ENCODE results near the gene LSMEM2. TPM values are rescaled to one million over a fixed set of nuclear protein-coding genes. Genes with fewer than 3 reads are reported as not detected.
A peak's percentile ranks its signal among the peaks of the same experiment; 100 is the strongest.
"Not testable (repeated sequence)": the region's sequence is repeated elsewhere in the genome, so short reads cannot be mapped to it uniquely, and the experiment has no call there.

LSMEM2 gene
- total and polyA plus RNA-seq, 2 donors = 0.39 to 0.79 TPM

DNA sequence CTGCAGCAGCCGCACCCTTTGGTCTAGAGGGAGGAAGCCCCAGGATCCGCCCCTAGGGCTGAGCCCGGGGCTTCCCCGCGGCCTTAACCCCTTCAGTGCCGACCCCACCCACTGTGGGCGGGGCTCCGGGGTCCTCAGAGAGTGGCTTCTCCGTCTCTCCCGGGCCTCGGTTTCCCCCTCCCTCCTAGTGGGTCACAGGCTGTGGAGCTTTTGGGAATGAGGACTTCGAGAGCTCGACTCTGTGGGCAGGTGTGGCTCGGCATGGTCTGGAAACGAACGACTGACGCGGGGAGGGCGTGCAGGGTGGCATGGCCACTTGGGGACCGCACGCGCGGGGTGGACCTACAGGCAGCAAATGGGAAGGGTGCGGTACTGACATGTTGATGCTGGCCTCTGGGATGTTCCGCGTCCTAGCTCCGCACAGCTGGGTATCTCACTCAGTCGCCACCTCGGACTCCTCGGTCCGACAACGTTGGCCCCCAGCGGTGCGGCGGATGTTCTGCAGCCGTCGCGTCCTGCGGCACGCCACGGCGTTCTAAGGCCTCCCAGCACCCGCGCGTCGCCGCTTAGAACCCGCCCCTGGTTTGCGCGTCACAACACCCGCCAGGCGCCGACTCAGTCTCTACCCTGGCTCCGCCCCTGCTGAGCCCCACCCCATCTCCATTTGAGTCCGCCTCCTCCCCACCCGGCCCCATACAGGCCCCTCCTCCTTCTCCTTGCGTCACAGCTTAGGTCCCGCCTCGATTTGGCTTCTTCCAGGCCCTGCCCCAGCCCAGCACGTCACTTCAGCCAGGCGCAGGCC, 20.1 kb downstream of the LSMEM2 start, which contains the start of the genes HYAL3 and NAA80:
Gene HYAL3 (minus strand): TSS at position 570 of the 802 bp plus-strand sequence. CDS start 3,803 bp downstream, outside the sequence.
Gene NAA80 (minus strand): TSS at position 570 of the 802 bp plus-strand sequence. CDS start 1,942 bp downstream, outside the sequence.
- peak within 1 kb of the TSS; percentile 82 for H3K27ac ChIP-seq (ENCODE audit: low read depth)
- no peaks in the 10 kb centered on the region for H3K36me3 ChIP-seq (ENCODE audit: insufficient read depth)
- H3K4me3 ChIP-seq (ENCODE audit: low read depth, low read length) = peak within 1 kb of the TSS; percentile 52
- H3K4me1 ChIP-seq (ENCODE audit: insufficient read depth) = no peaks in the 10 kb centered on the region
- WGBS = under 1% methylated on average over 61 of the region's 61 CpGs
- peak; percentile 98 for DNase-seq (ENCODE audit: extremely low spot score)

DNA sequence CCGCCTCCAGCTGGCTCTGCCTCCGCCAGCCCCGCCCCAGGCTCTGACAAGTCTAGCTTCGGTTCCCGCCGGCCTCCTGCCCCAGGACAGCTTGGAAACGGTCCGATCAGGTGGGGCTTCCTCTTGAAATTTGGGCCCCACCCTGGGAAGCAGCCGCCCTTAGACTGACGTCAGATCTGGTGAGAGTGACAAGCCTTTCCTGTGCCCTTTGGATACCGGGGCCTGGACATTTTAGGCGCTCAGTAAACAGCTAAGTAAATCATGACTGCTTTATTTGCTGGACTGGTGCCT, 20.7 kb downstream of the LSMEM2 start:
- Histone ChIP-seq H3K36me3 (ENCODE audit: insufficient read depth) (no peaks in the 10 kb centered on the region), H3K4me1 (ENCODE audit: insufficient read depth) (no peaks in the 10 kb centered on the region), H3K4me3 (ENCODE audit: low read depth, low read length) (peak overlapping the region; percentile 34), H3K27ac (ENCODE audit: low read depth) (peak overlapping the region; percentile 55)
- WGBS = under 1% methylated on average over 12 of the region's 12 CpGs
- DNase-seq (ENCODE audit: extremely low spot score) = no peak

DNA sequence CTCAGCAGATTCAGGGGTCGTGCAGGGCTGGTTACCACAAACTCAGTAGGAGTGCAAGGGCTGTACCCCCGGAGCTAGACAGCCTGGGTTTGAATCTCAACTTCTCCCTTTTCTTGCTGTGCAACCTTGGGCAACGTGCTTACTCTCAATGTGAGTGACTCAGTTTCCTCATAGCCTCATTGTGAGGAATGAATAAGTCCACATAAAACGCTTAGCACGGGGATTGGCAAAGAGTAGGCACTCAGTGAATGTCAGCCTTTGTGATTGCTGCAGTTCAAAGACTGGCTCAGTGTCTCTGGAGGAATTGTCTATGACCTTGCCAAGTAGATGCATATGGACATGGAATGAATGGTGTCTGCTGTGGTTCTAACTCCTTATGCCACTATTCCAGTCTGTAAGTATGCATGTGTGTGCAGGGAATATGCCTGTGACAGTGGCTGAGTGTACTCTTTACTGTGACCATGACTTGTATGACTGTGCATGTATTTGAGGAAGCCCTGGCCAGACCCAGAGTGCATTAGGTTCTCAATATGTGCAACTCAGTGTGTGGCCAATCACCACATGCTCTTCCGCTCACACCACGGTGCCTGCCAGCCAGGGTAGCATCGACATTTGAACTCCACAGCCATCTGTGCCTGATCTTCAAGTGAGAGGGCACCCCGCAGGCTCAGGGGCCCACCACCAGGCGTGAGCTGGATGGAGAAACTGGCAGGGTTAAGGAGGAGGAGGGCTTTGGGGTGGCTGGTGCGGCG, 21.2 kb downstream of the LSMEM2 start:
- Histone ChIP-seq H3K36me3 (ENCODE audit: insufficient read depth) (no peaks in the 10 kb centered on the region), H3K4me3 (ENCODE audit: low read depth, low read length) (peak overlapping the region; percentile 34), H3K27ac (ENCODE audit: low read depth) (peak overlapping the region; percentile 55), H3K4me1 (ENCODE audit: insufficient read depth) (no peaks in the 10 kb centered on the region)
- 49% methylated on average over 12 of the region's 12 CpGs for WGBS
- no peak for DNase-seq (ENCODE audit: extremely low spot score)

DNA sequence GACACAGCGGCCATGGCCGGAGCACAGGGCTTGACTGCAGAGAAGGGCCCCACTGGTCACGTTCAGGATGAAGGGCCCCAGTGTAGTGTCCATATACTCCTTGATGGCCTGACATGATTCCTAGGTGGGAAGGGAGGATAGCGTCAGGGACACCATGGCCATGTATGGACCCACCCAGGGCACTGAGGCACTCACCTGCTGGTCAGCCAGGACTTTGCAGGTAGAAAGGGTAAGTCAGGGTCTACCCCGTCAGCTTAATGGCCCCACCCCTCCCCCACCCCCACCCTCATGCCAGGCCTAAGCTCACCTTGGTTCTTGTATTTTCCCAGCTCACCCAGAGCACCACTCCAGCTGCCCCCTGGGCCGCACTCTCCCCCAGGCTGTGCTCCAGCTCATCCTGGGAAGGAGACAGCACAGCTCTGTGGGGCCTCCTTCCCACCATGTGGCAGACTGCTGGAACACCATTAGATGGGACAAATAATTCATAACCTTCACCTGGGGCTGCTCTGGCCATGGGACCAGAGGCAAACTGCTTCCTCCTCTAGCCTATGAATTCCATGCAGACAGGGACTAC, 21.9 kb downstream of the LSMEM2 start:
- no peak overlapping the region for H3K4me3 ChIP-seq (ENCODE audit: low read depth, low read length)
- DNase-seq (ENCODE audit: extremely low spot score) = no peak
- 83% methylated on average over 6 of the region's 6 CpGs for WGBS
- no peaks in the 10 kb centered on the region for H3K36me3 ChIP-seq (ENCODE audit: insufficient read depth)
- H3K4me1 ChIP-seq (ENCODE audit: insufficient read depth) = no peaks in the 10 kb centered on the region
- no peak overlapping the region for H3K27ac ChIP-seq (ENCODE audit: low read depth)

DNA sequence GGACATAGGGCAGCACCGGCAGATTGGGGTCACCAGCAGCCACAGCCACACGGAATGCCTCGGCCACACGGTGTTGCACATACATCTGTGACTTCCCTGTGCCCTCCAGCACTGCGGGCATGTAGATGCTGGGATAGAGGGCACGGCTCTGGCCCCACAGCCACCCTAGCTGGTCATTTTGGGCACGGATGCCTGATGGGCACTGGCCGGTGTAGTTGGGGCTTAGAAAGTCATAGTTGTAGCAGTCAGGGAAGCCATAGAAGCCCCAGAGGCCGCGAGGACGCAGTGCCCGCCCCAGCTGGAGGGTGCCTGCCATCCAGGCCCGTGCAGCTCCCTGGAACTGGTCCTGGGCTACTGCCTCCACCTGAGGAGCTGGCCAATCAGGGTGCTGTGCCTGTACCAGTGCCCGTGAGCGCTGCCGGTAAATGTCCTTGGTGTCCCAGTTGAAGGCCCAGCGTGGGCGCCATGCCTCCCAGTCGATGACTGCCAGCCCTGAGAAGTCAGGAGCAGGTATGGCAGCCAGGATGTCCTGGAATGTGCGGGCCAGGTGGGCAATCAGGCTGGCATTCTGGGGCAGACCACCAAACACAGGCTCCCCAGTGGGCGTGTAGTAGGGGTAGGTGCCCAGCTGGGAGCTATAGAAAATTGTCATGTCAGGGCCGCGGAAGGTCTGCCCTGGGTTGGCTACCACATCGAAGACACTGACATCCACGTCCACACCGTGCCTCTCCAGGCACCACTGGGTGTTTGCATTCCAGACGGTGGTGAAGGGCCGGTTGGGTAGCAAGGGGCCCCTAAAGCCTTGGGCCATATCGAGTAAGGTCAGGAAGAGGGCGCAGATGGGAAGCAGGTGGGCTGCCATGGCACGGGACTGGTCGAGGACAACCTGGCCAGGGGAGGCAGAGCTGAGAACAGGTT, 23.5 kb downstream of the LSMEM2 start:
- Histone ChIP-seq H3K4me1 (ENCODE audit: insufficient read depth) (no peaks in the 10 kb centered on the region), H3K36me3 (ENCODE audit: insufficient read depth) (no peaks in the 10 kb centered on the region), H3K27ac (ENCODE audit: low read depth) (no peak overlapping the region), H3K4me3 (ENCODE audit: low read depth, low read length) (no peak overlapping the region)
- WGBS = 88% methylated on average over 32 of the region's 32 CpGs
- DNase-seq (ENCODE audit: extremely low spot score) = no peak

DNA sequence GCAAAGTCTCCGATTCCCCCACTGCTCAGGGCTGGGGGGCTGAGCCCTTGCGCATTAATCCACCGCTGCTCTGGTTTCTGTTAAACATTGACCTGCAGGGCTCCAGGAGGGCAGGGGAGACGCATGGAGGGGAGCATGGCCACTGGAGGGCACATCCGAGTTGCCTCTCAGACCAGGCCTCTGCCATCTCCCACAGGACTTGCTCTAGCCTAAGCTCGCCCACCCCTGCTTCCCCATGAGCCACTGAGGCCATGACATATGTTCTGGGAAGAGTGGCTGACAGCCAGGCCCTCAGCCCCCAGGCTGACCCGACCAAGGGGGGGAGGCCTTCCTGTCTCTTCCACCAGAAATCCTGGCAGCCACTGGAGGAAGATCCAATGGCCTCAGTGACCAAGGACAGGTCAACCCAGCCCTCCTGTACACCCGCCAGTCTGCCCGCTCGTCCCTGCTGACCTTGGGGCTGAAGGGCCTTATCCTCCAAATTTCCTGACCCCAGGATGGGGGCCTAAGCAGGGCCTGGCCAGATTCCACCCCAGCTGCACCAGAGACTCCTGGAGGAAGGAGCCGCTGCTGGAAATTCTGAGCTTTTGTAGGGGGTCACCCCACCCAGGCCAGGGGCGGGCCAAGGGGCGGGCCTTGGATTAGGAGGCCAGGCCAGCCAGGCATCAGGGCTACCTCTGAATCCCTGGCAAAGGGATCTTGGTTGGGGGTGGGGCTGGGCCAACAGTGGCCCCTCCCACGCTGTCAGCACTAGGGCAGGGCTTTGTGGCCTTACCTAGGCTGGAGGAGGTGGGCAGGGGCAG, 24.3 kb downstream of the LSMEM2 start, which contains the start of gene HYAL1:
Gene HYAL1 (minus strand): TSS at position 562 of the 803 bp plus-strand sequence. CDS start 618 bp downstream, outside the sequence.
- no peak for DNase-seq (ENCODE audit: extremely low spot score)
- H3K4me3 ChIP-seq (ENCODE audit: low read depth, low read length) = no peak within 1 kb of the TSS
- H3K36me3 ChIP-seq (ENCODE audit: insufficient read depth) = no peaks in the 10 kb centered on the region
- no peaks in the 10 kb centered on the region for H3K4me1 ChIP-seq (ENCODE audit: insufficient read depth)
- WGBS = 56% methylated on average over 14 of the region's 14 CpGs
- no peak within 1 kb of the TSS for H3K27ac ChIP-seq (ENCODE audit: low read depth)

DNA sequence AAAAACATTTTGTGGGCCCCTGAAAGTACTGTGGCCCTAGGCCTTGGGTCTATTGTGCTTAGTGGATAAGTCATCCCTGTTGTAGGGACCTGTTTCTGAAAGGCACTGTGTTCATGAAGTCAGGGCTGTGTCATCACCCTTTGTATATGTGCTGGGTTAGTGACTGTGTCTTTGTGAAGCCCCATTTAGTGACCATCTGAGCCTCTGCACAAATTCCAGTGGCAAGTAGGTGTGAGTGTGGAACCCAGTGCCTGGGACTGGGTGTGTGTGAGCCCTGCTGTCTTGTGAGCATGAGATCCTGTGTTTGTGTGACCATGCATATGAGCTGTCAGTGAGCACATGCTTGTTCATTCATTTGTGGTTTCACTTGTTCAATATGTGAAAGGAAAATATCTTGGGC, 25.7 kb downstream of the LSMEM2 start:
- Histone ChIP-seq H3K36me3 (ENCODE audit: insufficient read depth) (no peaks in the 10 kb centered on the region), H3K4me1 (ENCODE audit: insufficient read depth) (no peaks in the 10 kb centered on the region), H3K4me3 (ENCODE audit: low read depth, low read length) (no peak overlapping the region), H3K27ac (ENCODE audit: low read depth) (no peak overlapping the region)
- no peak for DNase-seq (ENCODE audit: extremely low spot score)

DNA sequence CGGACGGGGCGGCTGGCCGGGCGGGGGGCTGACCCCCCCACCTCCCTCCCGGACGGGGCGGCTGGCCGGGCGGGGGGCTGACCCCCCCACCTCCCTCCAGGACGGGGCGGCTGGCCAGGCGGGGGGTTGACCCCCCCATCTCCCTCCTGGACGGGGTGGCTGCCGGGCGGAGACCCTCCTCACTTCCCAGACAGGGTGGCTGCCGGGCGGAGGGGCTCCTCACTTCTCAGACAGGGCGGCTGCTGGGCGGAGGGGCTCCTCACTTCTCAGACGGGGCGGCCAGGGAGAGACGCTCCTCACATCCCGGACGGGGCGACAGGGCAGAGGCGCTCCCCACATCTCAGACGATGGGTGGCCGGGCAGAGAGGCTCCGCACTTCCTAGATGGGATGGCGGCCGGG, 33.2 kb downstream of the LSMEM2 start:
- not testable (repeated sequence) for H3K4me3 ChIP-seq (ENCODE audit: low read depth, low read length); H3K36me3 ChIP-seq (ENCODE audit: insufficient read depth); H3K27ac ChIP-seq (ENCODE audit: low read depth); H3K4me1 ChIP-seq (ENCODE audit: insufficient read depth); DNase-seq (ENCODE audit: extremely low spot score)
- WGBS = 91% methylated on average over 32 of the region's 32 CpGs

DNA sequence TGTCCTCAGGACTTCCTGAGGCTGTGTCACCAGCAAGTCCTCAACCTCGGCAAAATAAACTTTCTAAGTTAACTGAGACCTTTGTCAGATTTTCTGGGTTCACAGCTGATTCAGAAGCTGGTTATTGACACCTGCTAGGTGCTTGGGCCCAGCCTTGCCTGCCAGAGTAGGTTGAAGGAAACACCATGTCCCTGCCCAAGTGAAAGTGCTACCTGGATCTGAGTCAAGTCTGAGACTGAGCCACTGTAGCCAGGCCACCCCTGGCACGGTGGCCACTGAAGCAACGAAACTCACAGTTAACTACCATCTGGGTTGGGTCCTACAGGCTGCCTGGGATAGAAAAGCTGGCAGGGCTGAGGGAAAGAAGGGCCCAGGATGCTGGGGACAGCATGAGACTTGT, 35.5 kb downstream of the LSMEM2 start:
- Histone ChIP-seq H3K36me3 (ENCODE audit: insufficient read depth) (no peaks in the 10 kb centered on the region), H3K4me1 (ENCODE audit: insufficient read depth) (no peaks in the 10 kb centered on the region)

DNA sequence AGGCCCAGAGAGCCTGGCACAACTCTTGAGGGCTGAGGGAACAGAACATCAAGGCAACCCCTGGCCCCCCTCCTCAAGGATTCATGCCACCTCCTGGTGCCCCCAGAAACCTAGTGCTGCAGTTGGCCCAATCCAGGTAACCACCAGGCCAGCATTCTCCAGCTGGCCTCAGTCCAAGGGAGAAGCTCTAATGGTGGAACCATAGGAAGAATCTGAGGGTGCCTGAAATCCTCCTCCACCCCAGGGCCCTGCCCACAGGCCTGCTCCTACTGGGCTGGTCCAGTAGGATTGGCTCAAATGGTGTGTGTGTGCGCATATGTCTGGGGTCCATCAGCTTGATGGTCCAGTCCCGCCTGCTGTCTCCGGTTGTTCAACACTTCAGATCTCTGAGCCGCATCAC, 35.9 kb downstream of the LSMEM2 start:
- Histone ChIP-seq H3K27ac (ENCODE audit: low read depth) (no peak overlapping the region), H3K4me1 (ENCODE audit: insufficient read depth) (no peaks in the 10 kb centered on the region)
- no peak for DNase-seq (ENCODE audit: extremely low spot score)

More for the DNA sequence above, 35.5 kb downstream of the LSMEM2 start:
- peak overlapping the region; percentile 18 for H3K27ac ChIP-seq (ENCODE audit: low read depth)
- WGBS = 81% methylated on average over 3 of the region's 3 CpGs
- no peak for DNase-seq (ENCODE audit: extremely low spot score)
- no peak overlapping the region for H3K4me3 ChIP-seq (ENCODE audit: low read depth, low read length)

DNA sequence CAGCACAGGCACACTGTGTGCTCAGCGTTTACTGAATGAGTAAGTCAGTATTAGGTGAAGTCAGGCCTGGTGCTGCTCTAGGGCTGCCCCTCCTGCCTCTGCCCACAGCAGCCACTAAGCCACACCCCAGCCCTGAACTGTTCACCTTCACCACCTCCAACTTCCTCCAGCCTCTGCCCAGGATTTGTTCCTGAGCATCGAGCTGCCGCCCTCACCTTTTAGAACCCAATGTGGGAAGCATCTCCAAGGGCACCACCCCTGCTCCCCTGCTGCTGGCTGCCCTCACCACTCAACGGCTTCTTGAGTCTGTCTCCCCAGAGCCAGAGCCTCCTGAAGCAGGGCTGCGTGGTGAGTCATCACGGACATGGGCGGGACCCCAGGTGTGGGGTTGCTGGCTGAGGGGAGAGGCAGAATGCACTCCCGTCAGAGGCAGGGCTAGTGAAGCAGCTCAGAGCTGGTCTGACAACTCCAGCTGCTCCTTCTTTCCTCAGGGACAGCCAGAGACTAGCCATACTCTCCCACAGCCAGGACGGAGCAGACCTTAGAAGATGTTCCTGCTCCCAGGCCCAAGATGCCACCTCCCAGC, 37.9 kb downstream of the LSMEM2 start:
- no peaks in the 10 kb centered on the region for H3K4me1 ChIP-seq (ENCODE audit: insufficient read depth)

More for the DNA sequence above, 35.9 kb downstream of the LSMEM2 start:
- Histone ChIP-seq H3K4me3 (ENCODE audit: low read depth, low read length) (no peak overlapping the region), H3K36me3 (ENCODE audit: insufficient read depth) (no peaks in the 10 kb centered on the region)
- WGBS = 95% methylated on average over 4 of the region's 4 CpGs

DNA sequence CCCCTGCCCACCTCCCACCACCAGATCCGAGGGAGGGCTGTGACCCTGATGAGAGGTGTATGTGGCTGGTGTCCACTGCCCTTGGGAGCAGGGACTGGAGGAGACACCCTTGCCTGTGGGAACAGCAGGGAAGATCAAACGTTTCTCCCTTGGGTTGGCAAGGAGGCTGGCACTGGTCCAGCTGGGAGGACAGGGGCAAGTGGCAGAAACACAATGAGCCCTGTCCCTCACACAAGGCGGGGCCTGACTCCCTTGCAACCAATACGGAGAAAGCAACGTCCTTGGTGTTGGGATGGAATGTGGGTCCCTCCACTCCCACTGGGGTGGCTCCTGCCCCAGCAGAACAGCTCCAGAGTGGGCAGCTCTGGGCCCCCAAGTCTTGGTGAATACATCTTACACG, 38.4 kb downstream of the LSMEM2 start:
- Histone ChIP-seq H3K4me3 (ENCODE audit: low read depth, low read length) (no peak overlapping the region), H3K27ac (ENCODE audit: low read depth) (peak overlapping the region; percentile 76), H3K36me3 (ENCODE audit: insufficient read depth) (no peaks in the 10 kb centered on the region), H3K4me1 (ENCODE audit: insufficient read depth) (no peaks in the 10 kb centered on the region)
- 58% methylated on average over 6 of the region's 6 CpGs for WGBS
- DNase-seq (ENCODE audit: extremely low spot score) = no peak

More for the DNA sequence above, 37.9 kb downstream of the LSMEM2 start:
- DNase-seq (ENCODE audit: extremely low spot score) = peak; percentile 62
- no peak overlapping the region for H3K4me3 ChIP-seq (ENCODE audit: low read depth, low read length)
- peak overlapping the region; percentile 76 for H3K27ac ChIP-seq (ENCODE audit: low read depth)
- WGBS = 69% methylated on average over 9 of the region's 9 CpGs
- no peaks in the 10 kb centered on the region for H3K36me3 ChIP-seq (ENCODE audit: insufficient read depth)

Measured in urinary bladder (tissue), 4 donors.